ENCODE data around the gene LTN1. TPM values are rescaled to one million over a fixed set of nuclear protein-coding genes. Genes with fewer than 3 reads are reported as not detected.

The LTN1 gene
- total and polyA plus RNA-seq, 2 donors (not counting 1 experiment from before 2014, with no cell fraction given), result 6.6 to 30.1 TPM

- Histone ChIP-seq H3K9ac (ENCODE audit: low read length) (no peak overlapping the region), H3K9me3 (ENCODE audit: control extremely low read depth in 1 of 3, control insufficient read depth in 2 of 3, insufficient read depth in 1 of 3, low read length in 2 of 3) (no peaks in the 10 kb centered on the region), H3K27me3 (replicated peaks in 1 of 4; ENCODE audit: control extremely low read depth in 1 of 4, control insufficient read depth in 3 of 4, insufficient read depth in 4 of 4, low read length in 3 of 4) (no peaks in the 10 kb centered on the region), H3K36me3 (replicated peaks in 1 of 2; ENCODE audit: control extremely low read depth in 1 of 2, control insufficient read depth in 1 of 2, extremely low read depth in 1 of 2, insufficient read depth in 2 of 2, low read length in 1 of 2) (peaks cover 25 to 70% of the 10 kb centered on the region in 2 experiments), H2AFZ (ENCODE audit: insufficient read depth, low read depth, low read length, poor library complexity, severe bottlenecking) (no peak overlapping the region), H3K4me3 (ENCODE audit: control extremely low read depth in 1 of 5, extremely low read depth in 1 of 5, insufficient read depth in 1 of 5, low read depth in 2 of 5, low read length in 4 of 5) (no peak overlapping the region), H3K4me2 (replicated peaks; ENCODE audit: low read depth, low read length, poor library complexity, severe bottlenecking) (no peak overlapping the region), H3K79me2 (ENCODE audit: control insufficient read depth, insufficient read depth, low read length) (peaks cover 16% of the 10 kb centered on the region), H3K27ac (ENCODE audit: low read length in 2 of 2) (no peak overlapping the region), H3K4me1 (ENCODE audit: control insufficient read depth in 2 of 2, insufficient read depth in 2 of 2, low read length in 2 of 2) (no peaks in the 10 kb centered on the region), H4K20me1 (ENCODE audit: control insufficient read depth, insufficient read depth, low read length, poor library complexity, severe bottlenecking) (no peaks in the 10 kb centered on the region)
- POLR2A ChIA-PET, result no interaction called here
- no peak overlapping the region for H3K27ac Mint-ChIP-seq
- H3K4me1 Mint-ChIP-seq, result no peaks in the 10 kb centered on the region
- H3K27me3 Mint-ChIP-seq, result no peaks in the 10 kb centered on the region
- TF ChIP-seq, protein P1, sequence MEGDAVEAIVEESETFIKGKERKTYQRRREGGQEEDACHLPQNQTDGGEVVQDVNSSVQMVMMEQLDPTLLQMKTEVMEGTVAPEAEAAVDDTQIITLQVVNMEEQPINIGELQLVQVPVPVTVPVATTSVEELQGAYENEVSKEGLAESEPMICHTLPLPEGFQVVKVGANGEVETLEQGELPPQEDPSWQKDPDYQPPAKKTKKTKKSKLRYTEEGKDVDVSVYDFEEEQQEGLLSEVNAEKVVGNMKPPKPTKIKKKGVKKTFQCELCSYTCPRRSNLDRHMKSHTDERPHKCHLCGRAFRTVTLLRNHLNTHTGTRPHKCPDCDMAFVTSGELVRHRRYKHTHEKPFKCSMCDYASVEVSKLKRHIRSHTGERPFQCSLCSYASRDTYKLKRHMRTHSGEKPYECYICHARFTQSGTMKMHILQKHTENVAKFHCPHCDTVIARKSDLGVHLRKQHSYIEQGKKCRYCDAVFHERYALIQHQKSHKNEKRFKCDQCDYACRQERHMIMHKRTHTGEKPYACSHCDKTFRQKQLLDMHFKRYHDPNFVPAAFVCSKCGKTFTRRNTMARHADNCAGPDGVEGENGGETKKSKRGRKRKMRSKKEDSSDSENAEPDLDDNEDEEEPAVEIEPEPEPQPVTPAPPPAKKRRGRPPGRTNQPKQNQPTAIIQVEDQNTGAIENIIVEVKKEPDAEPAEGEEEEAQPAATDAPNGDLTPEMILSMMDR (IDR thresholded peaks at IDR 0.05), result no peak
- no peak for TF ChIP-seq EZH2 (IDR thresholded peaks at IDR 0.05; ENCODE audit: borderline replicate concordance, insufficient read depth, low read depth, low read length, poor library complexity, severe bottlenecking)
- H3K4me3 Mint-ChIP-seq, result no peak overlapping the region
- no peaks in the 10 kb centered on the region for H3K9me3 Mint-ChIP-seq (ENCODE audit: insufficient read depth)
- CTCF ChIA-PET, result no interaction called here
- no peak for ATAC-seq (ENCODE audit: low read depth)
- intact Hi-C loops (cut with micrococcal nuclease), result no loop called here
- WGBS (ENCODE audit: insufficient coverage), result no CpG with 5 or more reads among the region's 1 CpG
- no peak for DNase-seq
These were observed 13.6 kb downstream of the LTN1 start for GRCh38 chr21:28979092-28979491.

- WGBS (ENCODE audit: insufficient coverage), result no CpG with 5 or more reads among the region's 3 CpGs
- H3K9ac ChIP-seq (ENCODE audit: low read length), result no peak overlapping the region
- ChIA-PET POLR2A (no interaction called here), CTCF (interaction anchor here (0.5 kb wide), 1 partner anchor 10 kb away, joined by 3 read pairs; no protein-coding TSS in a partner anchor)
- H3K27me3 ChIP-seq (replicated peaks in 1 of 4; ENCODE audit: control extremely low read depth in 1 of 4, control insufficient read depth in 3 of 4, insufficient read depth in 4 of 4, low read length in 3 of 4), result no peaks in the 10 kb centered on the region
- peaks cover 6% of the 10 kb centered on the region for H4K20me1 ChIP-seq (ENCODE audit: control insufficient read depth, insufficient read depth, low read length, poor library complexity, severe bottlenecking)
- Mint-ChIP-seq H3K9me3 (ENCODE audit: insufficient read depth) (no peaks in the 10 kb centered on the region), H3K4me1 (no peaks in the 10 kb centered on the region), H3K4me3 (no peak overlapping the region), H3K27ac (no peak overlapping the region), H3K27me3 (no peaks in the 10 kb centered on the region)
- H3K79me2 ChIP-seq (ENCODE audit: control insufficient read depth, insufficient read depth, low read length), result peaks cover 21% of the 10 kb centered on the region
- ATAC-seq (ENCODE audit: low read depth) (no peak), DNase-seq (no peak)
- H3K36me3 ChIP-seq (replicated peaks in 1 of 2; ENCODE audit: control extremely low read depth in 1 of 2, control insufficient read depth in 1 of 2, extremely low read depth in 1 of 2, insufficient read depth in 2 of 2, low read length in 1 of 2), result peaks cover 13 to 54% of the 10 kb centered on the region in 2 experiments
- H2AFZ ChIP-seq (ENCODE audit: insufficient read depth, low read depth, low read length, poor library complexity, severe bottlenecking), result no peak overlapping the region
- TF ChIP-seq, protein P1 (IDR thresholded peaks at IDR 0.05), result no peak
- TF ChIP-seq EZH2 (IDR thresholded peaks at IDR 0.05; ENCODE audit: borderline replicate concordance, insufficient read depth, low read depth, low read length, poor library complexity, severe bottlenecking), result no peak
- H3K4me2 ChIP-seq (replicated peaks; ENCODE audit: low read depth, low read length, poor library complexity, severe bottlenecking), result no peak overlapping the region
- no peak overlapping the region for H3K27ac ChIP-seq (ENCODE audit: low read length in 2 of 2)
- no peaks in the 10 kb centered on the region for H3K9me3 ChIP-seq (ENCODE audit: control extremely low read depth in 1 of 3, control insufficient read depth in 2 of 3, insufficient read depth in 1 of 3, low read length in 2 of 3)
- intact Hi-C loops (cut with micrococcal nuclease), result no loop called here
- H3K4me1 ChIP-seq (ENCODE audit: control insufficient read depth in 2 of 2, insufficient read depth in 2 of 2, low read length in 2 of 2), result no peaks in the 10 kb centered on the region
- no peak overlapping the region for H3K4me3 ChIP-seq (ENCODE audit: control extremely low read depth in 1 of 5, extremely low read depth in 1 of 5, insufficient read depth in 1 of 5, low read depth in 2 of 5, low read length in 4 of 5)
These were observed 17.3 kb downstream of the LTN1 start for GRCh38 chr21:28975397-28975796.
